Right cardiac atrium (tissue), 5 donors: ENCODE measurements around the gene ISG20L2. TPM values are rescaled to one million over a fixed set of nuclear protein-coding genes. Genes with fewer than 3 reads are reported as not detected.
"Not testable (repeated sequence)": the region's sequence is repeated elsewhere in the genome, so short reads cannot be mapped to it uniquely, and the experiment has no call there.

Source experiments
- ATAC-seq, 2 donors: fragments of 200-7000 bp; cut with Tn5 transposase; one replicate each; pipeline versions ENCODE4 v1.8.0 to v1.9.1; 2020; ENCODE audit warnings: moderate library complexity in 2 of 2, mild to moderate bottlenecking in 1 of 2
- DNase-seq, 3 donors: peaks; one replicate each; pipeline ENCODE4 v3.0.0-alpha.2; 2020
- H3K27ac ChIP-seq: one replicate; pipeline ENCODE4 v1.5.1; 2013; ENCODE audit warnings: mild to moderate bottlenecking, low read length, control low read depth, moderate library complexity
- H3K27me3 ChIP-seq: one replicate; pipeline ENCODE4 v1.6.1; 2013; ENCODE audit not compliant: control insufficient read depth, insufficient read depth
- H3K4me1 ChIP-seq: one replicate; pipeline ENCODE4 v1.6.1; 2013; ENCODE audit warnings: low read length; ENCODE audit not compliant: control insufficient read depth, insufficient read depth
- H3K4me3 ChIP-seq: one replicate; pipeline ENCODE4 v1.5.1; 2013; ENCODE audit warnings: low read length, control low read depth
- H3K9me3 ChIP-seq: one replicate; pipeline ENCODE4 v1.6.1; 2013; ENCODE audit warnings: low read length; ENCODE audit not compliant: control insufficient read depth
- WGBS: extraction: QIAGEN DNeasy Blood & Tissue Kit; methylation state at CpG from one replicate; pipeline ENCODE4 v1.1.7; 2013; 5-methylcytosine and 5-hydroxymethylcytosine counted together
- intact Hi-C, 4 donors: fragments of 100-400 bp; cut with DNase I; formaldehyde crosslinking; loops; one replicate each; pipeline versions ENCODE4 v1.11.0 to v1.14.0; 2022 to 2023
- polyA plus RNA-seq: library from polyadenylated mRNA; stranded (reverse); fragments of 200-250 nt; gene quantifications from one replicate; pipeline ENCODE4 v1.2.3, GENCODE V29; 2013
- total RNA-seq, 4 donors: library from RNA; stranded (reverse); fragmentation: NEBNext Ultra II Directional; extraction: Animal tissue kit (Norgen Biotek cat#: 25700); gene quantifications; one replicate each; pipeline ENCODE4 v1.2.1, GENCODE V29; 2021
- donor health status: healthy with polysubstance abuse.
- donor health status: DM: no; HTN: yes; CAD: no.
- donor health status: DM: no; HTN: no; CAD: no.
- donor health status: DM: no; HTN: yes; CAD: no; lungs with severe emphysema.
- donor health status: DM: yes; HTN: yes; CAD: no.

ISG20L2 gene
- total and polyA plus RNA-seq, 5 donors = 9.2 to 23.0 (median 13.1) TPM

DNA sequence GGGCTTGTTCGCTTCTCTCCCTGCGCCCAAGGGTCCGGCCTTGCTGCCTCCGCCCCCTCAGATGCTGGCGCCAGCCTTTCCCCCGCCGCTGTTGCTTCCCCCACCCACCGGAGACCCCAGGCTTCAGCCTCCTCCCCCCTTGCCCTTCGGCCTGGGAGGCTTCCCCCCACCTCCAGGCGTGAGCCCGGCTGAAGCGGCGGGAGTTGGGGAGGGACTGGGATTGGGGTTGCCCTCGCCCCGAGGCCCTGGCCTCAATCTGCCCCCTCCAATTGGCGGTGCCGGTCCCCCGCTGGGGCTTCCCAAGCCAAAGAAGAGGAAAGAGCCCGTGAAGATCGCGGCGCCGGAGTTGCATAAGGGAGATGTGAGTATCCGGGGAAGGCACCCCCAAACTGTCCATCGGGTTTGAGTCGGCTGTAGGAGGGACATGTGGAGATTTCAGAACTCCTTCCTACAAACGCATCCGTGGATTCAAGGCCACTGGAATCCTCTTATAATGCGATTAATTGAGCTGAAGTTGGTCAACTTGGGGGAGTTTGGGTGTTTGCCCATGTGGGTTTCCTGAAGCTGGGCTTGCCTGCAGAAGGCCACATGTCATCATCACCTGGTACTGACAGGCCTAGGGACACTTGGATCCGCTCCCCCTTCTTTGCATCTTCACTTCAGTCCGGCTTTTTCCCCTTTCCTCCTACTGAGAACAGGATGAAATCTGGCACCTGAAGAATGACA, 39.5 kb upstream of the ISG20L2 start:
- ATAC-seq (peak; percentile 7 to 34), DNase-seq (peak in 2 of 3 donors; percentile 49 to 82)
- under 1% methylated on average over 31 of the region's 31 CpGs for WGBS
- peaks cover 2% of the 10 kb centered on the region for H3K4me1 ChIP-seq
- peak overlapping the region; percentile 96 for H3K4me3 ChIP-seq
- intact Hi-C loops = no loop called here
- H3K9me3 ChIP-seq = no peaks in the 10 kb centered on the region
- peak overlapping the region; percentile 93 for H3K27ac ChIP-seq
- no peaks in the 10 kb centered on the region for H3K27me3 ChIP-seq

DNA sequence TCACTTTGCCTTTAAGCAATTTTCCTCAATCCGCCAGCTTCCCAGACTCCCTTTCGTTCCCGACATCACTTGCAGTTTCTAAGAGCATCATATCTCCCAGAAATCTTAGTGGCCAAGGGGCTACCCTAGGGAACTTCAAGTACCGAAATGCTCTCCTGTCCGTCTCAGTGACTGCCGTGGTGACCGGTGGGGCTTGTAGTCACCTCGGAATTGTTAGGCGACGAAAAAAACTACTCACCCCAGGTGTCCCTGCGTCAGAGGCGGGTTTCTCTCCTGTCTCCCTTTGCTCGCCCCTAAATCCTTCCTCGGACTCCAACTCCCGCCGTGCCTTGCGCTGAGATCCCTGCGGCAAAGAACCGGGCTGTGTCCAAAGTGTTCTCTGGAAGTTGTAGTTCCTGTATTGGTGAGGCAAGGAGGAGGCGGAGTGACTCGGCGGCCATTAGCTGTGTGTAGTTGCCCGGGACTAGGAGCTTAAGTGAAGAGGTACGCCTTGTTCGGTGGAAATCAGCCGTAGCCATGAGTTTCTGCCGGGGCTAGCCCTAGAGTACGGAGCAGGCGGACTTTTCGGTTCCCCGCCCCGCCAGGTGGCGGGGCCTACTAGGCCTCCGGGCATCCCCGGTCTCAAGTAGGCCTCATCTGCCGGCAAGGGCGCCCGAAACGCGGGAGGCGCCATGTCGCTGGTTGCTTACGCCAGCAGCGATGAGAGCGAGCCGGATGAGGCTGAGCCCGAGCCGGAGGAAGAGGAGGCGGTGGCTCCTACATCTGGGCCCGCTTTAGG, 38.7 kb upstream of the ISG20L2 start, which contains the start of gene PRCC:
Gene PRCC (plus strand): TSS at position 435 of the 778 bp plus-strand sequence. CDS start 237 bp downstream, at position 672.
- ATAC-seq (peak; percentile 97 to 98), DNase-seq (peak; percentile 97 to 98 (median 98))
- intact Hi-C loops = no loop called here
- Histone ChIP-seq H3K27me3 (no peaks in the 10 kb centered on the region), H3K4me3 (peak within 1 kb of the TSS; percentile 96), H3K9me3 (no peaks in the 10 kb centered on the region), H3K4me1 (peaks cover 2% of the 10 kb centered on the region), H3K27ac (peak within 1 kb of the TSS; percentile 93)
- WGBS = under 1% methylated on average over 50 of the region's 50 CpGs

DNA sequence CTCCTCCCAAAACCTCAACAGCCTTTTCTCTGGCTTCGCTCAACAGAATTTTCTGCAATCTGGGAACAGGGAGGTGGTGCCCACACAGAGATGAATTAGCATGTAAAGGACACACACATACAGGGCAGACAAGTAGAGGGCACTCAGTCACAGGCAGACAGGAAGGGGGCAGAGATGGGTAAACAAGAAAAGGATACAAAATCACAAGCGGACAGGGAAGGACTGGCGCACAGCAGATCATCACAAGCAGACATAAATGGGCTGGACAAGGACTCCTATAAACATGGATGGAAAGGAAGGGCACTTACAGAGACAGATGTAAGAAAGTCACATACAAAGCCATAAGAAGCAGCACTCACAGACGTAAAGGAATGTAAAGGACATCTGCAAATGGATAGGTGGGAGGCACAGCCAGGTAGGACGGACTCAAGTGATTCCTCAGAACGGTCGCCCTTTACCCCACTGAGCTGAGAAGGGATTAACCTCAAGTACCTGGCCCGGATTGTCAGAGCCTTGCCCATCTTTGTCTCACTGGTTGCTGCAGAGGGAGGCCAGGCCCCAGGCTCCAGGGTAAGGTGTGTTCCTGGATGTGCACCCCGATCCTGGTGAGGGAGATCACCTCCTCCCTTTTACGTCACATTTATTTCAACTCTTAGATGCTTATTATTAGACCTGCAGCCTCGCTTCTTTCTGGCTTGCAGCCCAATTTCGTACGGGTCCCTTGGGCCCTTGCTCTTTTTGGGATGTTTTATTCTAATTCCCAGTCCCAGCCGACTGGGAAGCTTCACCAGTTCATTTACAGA, 37.9 kb upstream of the ISG20L2 start:
- intact Hi-C loops = no loop called here
- DNase-seq = no peak

DNA sequence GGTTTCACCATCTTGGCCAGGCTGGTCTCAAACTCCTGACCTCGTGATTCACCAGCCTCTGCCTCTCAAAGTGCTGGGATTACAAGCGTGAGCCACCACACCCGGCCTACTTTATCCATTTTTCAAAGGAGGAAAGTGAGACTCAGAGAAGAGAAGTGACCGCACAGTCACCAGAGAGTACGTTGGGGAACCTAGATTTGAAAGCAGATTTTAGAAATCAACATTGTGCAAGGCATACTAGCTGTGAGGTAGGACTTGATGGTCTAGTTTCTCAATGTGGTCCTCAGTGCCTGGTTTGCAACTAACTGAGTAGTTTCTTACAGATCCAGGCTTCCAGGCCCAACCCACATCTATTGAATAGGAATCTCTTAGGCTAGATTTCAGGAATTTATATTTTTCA, 37.1 kb upstream of the ISG20L2 start:
- WGBS = 92% methylated on average over 5 of the region's 5 CpGs
- ATAC-seq (no peak), DNase-seq (no peak)
- intact Hi-C loops = no loop called here
- Histone ChIP-seq H3K4me3 (no peak overlapping the region), H3K4me1 (peaks cover 2% of the 10 kb centered on the region), H3K27me3 (no peaks in the 10 kb centered on the region), H3K27ac (peak overlapping the region; percentile 93), H3K9me3 (no peaks in the 10 kb centered on the region)

More for the DNA sequence above, 37.9 kb upstream of the ISG20L2 start:
- H3K27me3 ChIP-seq = no peaks in the 10 kb centered on the region
- peak; percentile 5 to 14 for ATAC-seq
- H3K27ac ChIP-seq = peak overlapping the region; percentile 93
- 7% methylated on average over 14 of the region's 14 CpGs for WGBS
- peak overlapping the region; percentile 88 for H3K4me3 ChIP-seq
- no peaks in the 10 kb centered on the region for H3K9me3 ChIP-seq
- peaks cover 2% of the 10 kb centered on the region for H3K4me1 ChIP-seq

DNA sequence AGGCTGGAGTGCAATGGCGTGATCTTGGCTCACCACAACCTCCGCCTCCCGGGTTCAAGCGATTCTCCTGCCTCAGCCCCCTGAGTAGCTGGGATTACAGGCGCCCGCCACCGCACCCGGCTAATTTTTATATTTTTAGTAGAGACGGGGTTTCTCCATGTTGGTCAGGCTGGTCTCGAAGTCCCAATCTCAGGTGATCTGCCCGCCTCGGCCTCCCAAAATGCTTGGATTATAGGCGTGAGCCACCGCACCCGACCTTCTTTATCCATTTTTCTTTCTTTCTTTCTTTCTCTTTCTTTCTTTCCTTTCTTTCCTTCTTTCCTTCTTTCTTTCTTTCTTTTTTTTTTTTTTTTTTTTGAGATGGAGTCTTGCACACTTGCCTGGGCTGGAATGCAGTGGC, 36.6 kb upstream of the ISG20L2 start:
- H3K27me3 ChIP-seq, H3K9me3 ChIP-seq, H3K27ac ChIP-seq, H3K4me1 ChIP-seq, ATAC-seq, intact Hi-C loops, DNase-seq, H3K4me3 ChIP-seq: not testable (repeated sequence)
- WGBS = 95% methylated on average over 15 of the region's 15 CpGs

DNA sequence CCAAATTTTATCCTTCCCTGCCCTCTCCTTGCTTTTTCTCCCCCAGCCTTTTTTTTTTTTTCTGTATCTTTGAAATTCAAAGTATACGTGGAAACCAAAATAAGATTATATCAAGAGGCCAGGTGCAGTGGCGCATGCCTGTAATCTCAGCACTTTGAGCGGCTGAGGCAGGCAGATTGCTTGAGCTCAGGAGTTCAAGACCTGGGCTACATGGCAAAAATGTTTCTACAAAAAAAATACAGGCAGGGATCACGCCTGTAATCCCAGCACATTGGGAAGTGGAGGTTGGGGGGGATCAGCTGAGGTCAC, 32.2 kb upstream of the ISG20L2 start:
- Histone ChIP-seq H3K27ac (no peak overlapping the region), H3K9me3 (no peaks in the 10 kb centered on the region), H3K27me3 (no peaks in the 10 kb centered on the region), H3K4me1 (no peaks in the 10 kb centered on the region), H3K4me3 (no peak overlapping the region)
- DNase-seq (no peak), ATAC-seq (no peak)
- intact Hi-C loops = no loop called here
- 76% methylated on average over 4 of the region's 4 CpGs for WGBS

DNA sequence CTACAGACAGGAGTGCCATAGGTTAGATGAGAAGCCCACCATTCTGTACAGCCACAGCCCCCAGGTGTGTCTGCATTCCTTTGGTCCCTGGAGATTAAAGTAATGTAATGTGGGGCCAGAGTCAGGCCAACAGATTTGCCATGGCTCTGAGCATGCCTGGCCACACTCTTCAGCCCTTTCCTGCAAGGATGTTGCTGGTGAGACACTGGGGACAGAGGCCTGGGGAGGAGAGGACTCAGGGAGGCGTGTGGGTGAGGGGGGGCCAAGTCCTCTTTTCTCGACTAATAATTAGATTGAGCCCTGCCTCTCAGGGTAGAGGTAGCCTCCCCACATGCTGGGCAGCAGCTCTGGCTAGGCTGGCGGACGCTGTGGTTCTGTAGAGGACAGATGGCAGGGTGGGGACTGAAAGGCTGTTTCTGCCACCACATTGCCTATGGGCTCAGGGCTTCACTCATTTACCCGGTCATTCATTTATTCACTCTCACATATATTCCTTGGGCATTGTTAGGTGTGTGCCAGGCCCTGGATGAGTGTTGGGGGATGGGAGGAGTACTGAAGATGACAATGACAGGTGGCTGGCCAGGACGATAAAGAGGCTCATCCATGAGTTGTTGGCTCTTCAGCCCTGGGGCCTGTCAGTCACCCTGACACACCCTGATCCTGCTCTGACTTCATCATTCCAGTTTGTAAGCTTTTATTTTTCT, 31.7 kb upstream of the ISG20L2 start:
- DNase-seq = no peak
- intact Hi-C loops = no loop called here
- Histone ChIP-seq H3K9me3 (no peaks in the 10 kb centered on the region), H3K27me3 (no peaks in the 10 kb centered on the region), H3K4me1 (peaks cover 3% of the 10 kb centered on the region), H3K27ac (no peak overlapping the region), H3K4me3 (no peak overlapping the region)
- 59% methylated on average over 6 of the region's 6 CpGs for WGBS
- no peak for ATAC-seq

DNA sequence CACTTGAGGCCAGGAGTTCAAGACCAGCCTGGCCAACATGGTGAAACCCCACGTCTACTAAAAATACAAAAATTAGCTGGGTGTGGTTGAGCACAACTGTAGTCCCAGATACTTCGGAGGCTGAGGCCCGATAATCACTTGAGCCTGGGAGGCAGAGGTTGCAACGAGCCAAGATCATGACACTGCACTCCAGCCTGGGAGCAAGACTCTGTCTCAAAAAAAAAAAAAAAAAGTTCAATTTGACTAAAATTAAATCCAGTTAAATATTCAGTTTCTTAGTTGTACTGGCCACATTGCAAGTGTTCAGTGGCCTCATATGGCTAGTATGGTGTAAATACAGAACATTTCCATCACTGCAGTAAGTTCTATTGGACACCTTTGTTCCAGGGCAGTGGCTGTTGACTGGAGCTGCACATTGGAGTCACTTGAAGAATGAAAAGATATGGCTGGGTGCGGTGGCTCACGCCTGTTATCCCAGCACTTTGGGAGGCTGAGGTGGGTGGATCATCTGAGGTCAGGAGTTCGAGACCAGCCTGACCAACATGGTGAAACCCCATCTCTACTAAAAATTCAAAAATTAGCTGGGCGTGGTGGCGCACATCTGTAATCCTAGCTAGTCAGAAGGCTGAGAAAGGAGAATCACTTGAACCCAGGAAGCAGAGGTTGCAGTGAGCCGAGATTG, 29.1 kb upstream of the ISG20L2 start:
- H3K27ac ChIP-seq, H3K9me3 ChIP-seq, intact Hi-C loops, H3K4me1 ChIP-seq, H3K4me3 ChIP-seq, H3K27me3 ChIP-seq, ATAC-seq, DNase-seq: not testable (repeated sequence)
- 92% methylated on average over 10 of the region's 10 CpGs for WGBS

DNA sequence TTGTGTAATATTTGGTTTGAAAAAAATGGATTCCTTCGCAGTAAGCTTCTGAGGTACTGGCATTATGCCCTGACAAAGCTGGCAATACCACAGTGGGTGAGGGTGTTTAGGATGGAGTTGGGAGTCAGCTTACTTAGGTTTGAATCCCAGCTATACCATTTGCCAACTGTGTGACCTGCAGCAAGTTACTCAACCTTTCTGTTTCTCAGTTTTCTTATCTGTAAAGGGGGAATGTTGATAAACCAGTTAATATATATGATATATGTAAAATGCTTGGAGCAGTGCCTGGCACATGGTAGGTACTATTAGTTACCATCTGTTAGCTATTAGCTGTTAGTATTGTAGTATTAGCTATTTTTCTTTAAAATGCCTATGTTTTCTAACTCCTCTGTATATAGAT, 27.8 kb upstream of the ISG20L2 start:
- no peaks in the 10 kb centered on the region for H3K27me3 ChIP-seq
- no peak overlapping the region for H3K27ac ChIP-seq
- WGBS = 94% methylated on average over 1 of the region's 1 CpG
- H3K4me1 ChIP-seq = peaks cover 6% of the 10 kb centered on the region
- no peak overlapping the region for H3K4me3 ChIP-seq
- no peak for ATAC-seq
- intact Hi-C loops = no loop called here
- DNase-seq = no peak
- H3K9me3 ChIP-seq = no peaks in the 10 kb centered on the region

DNA sequence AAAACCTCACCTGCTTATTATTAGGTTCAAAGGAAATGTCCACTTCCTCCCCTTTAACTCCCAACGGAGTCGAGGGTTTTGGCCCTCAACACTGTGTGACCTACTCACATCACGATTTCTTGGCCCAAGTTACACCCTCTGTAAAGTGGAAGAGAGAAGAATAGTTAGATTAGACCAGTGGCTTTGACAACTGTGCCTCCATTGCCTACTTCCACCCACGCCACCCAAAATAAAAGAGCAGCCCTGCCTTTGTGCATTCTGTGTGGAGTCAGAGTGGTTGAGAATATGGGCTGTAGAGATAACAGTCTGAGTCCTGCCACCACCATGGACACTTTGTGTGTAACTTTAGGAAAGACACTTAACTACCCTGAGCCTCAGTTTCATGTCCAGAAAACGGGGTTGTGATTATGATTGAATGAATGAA, 27.0 kb upstream of the ISG20L2 start:
- intact Hi-C loops = no loop called here
- Histone ChIP-seq H3K4me1 (peaks cover 6% of the 10 kb centered on the region), H3K9me3 (no peaks in the 10 kb centered on the region), H3K27me3 (no peaks in the 10 kb centered on the region), H3K4me3 (no peak overlapping the region), H3K27ac (no peak overlapping the region)
- ATAC-seq (no peak), DNase-seq (no peak)
- WGBS = 48% methylated on average over 5 of the region's 5 CpGs
